ENCODE data around the gene RRBP1.
A peak's percentile ranks its signal among the peaks of the same experiment; 100 is the strongest.

The RRBP1 gene, protein sequence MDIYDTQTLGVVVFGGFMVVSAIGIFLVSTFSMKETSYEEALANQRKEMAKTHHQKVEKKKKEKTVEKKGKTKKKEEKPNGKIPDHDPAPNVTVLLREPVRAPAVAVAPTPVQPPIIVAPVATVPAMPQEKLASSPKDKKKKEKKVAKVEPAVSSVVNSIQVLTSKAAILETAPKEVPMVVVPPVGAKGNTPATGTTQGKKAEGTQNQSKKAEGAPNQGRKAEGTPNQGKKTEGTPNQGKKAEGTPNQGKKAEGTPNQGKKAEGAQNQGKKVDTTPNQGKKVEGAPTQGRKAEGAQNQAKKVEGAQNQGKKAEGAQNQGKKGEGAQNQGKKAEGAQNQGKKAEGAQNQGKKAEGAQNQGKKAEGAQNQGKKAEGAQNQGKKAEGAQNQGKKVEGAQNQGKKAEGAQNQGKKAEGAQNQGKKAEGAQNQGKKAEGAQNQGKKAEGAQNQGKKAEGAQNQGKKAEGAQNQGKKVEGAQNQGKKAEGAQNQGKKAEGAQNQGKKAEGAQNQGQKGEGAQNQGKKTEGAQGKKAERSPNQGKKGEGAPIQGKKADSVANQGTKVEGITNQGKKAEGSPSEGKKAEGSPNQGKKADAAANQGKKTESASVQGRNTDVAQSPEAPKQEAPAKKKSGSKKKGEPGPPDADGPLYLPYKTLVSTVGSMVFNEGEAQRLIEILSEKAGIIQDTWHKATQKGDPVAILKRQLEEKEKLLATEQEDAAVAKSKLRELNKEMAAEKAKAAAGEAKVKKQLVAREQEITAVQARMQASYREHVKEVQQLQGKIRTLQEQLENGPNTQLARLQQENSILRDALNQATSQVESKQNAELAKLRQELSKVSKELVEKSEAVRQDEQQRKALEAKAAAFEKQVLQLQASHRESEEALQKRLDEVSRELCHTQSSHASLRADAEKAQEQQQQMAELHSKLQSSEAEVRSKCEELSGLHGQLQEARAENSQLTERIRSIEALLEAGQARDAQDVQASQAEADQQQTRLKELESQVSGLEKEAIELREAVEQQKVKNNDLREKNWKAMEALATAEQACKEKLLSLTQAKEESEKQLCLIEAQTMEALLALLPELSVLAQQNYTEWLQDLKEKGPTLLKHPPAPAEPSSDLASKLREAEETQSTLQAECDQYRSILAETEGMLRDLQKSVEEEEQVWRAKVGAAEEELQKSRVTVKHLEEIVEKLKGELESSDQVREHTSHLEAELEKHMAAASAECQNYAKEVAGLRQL (N-terminal part only)

GRCh38 chr20:17682103-17682888, at the start of gene RRBP1:
Gene RRBP1 (minus strand): TSS chr20:17682242. CDS start chr20:17660507, 21,735 bp downstream.
- DNase-seq: peak; percentile 97

DNA sequence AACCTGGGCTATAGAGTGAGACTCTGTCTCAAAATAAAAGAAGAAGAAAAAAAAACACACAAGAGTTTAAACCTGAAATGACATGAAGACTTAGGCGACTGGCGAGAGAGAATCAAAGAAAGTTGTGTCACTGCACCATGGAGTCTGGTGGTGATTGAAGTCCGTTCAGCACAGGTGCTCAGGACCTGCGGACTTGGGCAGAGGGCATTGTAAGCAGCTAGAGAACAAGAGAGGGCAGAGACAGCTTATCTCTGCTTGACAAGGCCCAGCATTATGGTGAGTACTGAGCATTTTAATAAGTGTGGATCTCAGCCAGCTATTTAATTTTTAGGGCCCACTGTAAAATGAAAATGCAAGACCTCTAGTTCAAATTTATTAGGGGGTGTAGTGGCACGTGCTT, 49.2 kb upstream of the RRBP1 start:
- no peak for DNase-seq

DNA sequence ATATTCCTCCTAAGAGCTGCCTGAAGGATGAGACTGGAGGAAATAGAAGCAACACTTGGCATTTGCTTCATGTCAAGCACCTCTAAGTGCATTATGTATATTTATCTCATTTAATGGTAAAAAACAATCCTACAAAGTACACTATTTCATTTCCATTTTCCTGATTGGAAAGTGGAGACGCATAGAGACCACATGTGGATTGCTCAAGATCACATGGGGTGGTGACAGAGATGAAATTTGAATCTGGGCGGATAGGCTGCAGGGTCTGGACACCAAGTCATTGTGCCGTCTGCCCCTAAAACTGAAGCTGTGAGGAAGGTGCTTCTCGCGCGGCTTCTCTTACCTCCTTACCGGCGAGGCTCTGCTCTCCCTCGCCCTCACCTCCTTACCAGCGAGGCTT, 48.0 kb upstream of the RRBP1 start:
- DNase-seq: no peak

GRCh38 chr20:17728074-17728473, 46.0 kb upstream of the RRBP1 start:
- DNase-seq: no peak

DNA sequence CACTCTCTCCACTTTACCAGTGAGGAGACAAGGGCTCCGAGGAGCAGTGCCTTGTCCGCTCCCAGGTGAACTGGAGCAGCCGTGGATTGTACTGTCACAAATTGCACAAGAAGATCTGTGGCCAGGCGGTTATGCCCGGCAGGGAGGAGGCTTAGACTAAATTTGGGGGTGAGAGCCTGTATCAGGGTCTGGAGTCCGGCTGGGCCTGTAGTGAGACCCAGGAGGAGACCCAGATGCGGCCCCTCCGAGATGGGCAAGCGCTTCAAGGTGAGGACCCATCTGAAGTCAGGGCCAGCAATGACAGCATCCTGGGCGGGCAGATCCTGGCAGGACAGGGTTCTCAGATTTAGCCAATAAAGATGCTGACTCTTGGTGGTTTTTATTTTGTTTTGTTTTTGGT, 45.3 kb upstream of the RRBP1 start:
- no peak for DNase-seq

DNA sequence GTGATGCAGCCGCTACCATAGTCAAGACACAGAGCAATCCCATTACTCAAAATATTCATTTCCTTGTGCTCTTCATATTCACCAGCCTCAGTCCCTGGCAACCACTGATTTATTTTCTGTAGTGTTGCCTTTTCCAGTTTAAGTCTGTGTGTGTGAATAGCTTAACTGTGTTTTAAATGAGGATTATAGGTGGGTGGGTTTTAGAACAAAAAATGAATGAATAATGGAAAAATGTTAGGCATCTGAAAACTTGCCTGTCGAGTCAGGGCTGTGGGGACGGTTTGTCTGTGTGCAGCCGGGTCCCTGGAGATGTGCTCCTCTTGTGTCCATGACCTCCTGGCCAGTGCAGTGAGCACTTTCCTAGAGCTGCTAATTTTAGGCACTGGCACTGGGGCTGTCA, 44.9 kb upstream of the RRBP1 start:
- no peak for DNase-seq

- no peak for DNase-seq
Measured at GRCh38 chr20:17725094-17725835, 43.2 kb upstream of the RRBP1 start.

GRCh38 chr20:17723301-17723691, 41.3 kb upstream of the RRBP1 start:
- no peak for DNase-seq

DNA sequence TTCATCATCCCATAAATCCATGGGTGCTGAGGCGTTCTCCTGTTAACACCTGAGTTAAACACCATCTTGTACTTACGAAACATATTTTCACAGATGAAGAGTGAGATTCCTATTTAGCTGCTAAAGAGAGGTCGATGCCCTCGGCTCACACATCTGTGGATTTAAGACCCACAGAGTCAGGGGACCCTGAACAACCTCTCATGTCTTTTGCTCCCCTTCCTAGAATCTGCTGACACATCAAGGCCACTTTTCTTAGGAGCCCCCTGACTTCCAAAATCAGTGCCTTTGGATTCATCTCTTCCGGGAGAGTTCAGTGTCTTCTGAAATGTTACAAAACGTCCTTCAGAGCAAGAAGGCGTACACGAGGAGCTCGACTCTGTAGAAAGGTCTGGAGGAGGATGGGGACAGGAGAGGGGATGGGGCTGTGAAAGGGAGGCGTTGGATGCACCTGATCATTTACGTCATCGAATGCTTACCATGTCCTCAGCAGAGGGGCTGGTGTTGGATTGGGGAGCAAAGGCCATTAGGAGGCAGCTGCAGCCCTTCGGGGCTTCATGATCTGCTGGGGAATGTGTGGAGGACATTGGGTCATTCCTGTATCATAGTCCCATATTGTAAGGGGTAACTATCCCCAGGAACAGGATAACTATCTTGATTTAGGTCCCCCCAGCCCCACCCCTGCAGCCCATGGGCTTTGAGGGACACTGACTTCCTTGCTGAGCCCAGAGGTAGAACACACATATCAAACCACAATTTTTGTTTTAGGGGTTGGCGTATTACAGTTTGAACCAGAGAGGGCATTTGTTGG, 40.7 kb upstream of the RRBP1 start:
- DNase-seq: no peak

DNA sequence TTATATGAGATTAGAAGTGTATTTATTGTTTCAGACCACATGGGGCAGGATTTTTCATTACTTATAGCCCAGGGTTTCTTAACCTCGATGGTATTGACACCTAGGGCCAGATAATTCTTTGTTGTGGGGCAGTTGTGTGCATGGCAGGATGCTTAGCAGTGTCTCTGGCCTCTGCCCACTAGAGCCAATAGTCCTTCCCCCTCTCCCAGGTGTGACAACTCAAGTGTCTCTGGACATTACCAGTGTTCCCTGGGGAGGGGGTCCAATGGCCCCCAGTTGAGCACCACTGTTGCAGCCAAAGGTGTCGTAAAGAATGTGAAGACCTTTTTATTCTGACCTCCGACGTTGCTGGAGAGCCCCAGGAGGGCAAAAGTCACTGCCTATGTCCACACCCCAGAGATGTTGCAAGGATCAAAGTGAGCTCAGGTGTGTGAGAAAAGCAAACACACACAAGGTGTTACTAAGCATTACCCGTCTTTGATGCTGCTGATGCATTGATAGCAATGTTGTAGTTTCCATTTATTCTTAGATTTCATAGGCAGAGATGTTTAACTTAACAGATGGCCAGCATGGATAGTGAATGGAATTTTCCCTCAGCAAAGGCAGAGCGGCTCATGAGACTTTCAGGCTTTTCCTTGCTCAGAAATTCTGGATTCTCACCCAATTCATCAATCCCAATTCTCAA, 39.9 kb upstream of the RRBP1 start:
- DNase-seq: no peak

DNA sequence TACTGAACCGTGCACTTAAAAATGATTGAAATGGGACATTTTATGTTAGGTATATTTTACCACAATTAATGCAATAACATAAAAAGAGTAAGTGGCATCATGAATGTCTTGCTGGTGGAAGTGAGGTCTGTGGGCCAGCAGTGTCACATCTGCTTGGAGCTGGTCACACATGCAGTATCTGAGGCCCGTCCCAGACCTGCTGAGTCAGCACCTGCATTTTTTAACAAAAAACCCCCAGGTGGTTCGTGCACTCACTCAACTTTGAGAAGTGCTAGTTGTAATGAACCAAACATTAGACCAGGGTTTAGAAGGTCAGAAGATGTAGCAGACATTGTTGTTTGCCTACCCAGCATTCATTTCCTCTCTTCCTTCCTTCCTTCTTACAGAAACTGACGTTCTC, 38.7 kb upstream of the RRBP1 start:
- no peak for DNase-seq

DNA sequence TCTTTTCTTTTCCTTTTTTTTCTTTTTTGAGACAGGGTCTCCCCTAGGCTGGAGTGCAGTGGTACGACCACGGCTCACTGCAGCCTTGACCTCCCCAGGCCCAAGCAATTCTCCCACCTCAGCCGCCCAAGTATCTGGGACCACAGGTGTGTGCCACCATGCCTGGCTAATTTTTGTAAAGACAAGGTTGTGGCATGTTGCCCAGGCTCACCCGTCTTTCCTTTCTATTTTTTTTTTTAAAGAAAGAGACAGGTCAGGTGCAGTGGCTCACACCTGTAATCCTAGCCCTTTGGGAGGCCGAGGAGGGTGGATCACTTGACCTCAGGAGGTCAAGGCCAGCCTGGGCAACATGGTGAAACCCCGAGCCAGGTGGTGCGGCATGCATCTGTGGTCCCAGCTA, 34.3 kb upstream of the RRBP1 start:
- DNase-seq: no peak

DNA sequence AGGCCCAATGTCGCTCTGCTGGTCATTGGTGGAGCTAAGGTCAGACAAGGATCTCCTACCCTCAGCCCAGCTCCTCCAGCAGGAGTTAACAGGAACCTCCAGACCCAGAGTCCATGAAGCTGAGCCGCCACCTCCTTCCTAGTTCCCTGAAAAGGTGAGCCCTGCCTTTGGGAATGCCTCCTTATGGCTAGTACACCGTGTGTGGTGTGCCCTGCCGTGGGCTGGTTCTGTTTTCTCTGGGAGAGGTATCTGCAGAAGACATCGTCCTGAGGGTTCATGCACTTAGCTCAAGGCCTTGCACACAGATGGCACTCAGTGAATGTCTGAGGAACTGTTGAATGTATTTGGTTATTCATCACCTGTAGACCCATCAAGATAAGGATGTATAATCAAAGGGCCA, 33.0 kb upstream of the RRBP1 start:
- DNase-seq: no peak

GRCh38 chr20:17714597-17714996, 32.6 kb upstream of the RRBP1 start:
- DNase-seq: no peak

DNA sequence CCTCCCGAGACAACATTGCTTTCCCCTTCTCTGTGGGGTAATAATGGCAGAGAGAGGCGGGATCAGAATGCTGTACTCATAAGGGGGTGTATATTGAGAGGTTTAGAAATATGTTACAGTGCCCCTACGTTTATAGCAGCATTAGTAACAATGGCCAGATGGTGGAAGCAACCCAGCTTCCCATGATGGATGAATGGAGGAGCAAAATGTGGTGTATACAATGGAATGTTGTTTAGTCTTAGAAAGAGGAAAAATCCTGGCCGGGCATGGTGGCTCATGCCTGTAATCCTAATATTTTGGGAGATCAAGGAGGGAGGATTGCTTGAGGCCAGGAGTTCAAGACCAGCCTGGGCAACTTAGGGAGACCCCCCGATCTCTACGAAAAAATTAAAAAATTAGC, 30.7 kb upstream of the RRBP1 start:
- DNase-seq: no peak

- DNase-seq: no peak
Measured at GRCh38 chr20:17712201-17712600, 30.2 kb upstream of the RRBP1 start.

DNA sequence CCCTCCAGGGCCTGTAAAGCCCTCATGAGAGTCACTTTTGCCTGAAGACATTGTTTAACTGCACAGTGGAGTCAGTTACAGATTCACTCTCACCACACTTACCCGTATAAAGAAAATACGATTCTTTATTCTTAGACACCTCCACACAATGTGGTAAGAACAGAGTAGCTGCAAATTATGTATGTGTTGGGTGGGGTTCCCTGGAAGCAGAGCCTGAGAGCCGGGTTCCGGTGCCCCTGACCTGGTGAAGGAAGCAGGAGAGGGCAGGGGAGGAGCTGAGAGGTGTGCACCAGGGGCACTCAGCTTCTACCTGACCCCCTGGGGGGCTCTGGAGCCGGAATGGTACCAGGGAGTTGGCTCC, 29.2 kb upstream of the RRBP1 start:
- no peak for DNase-seq

GRCh38 chr20:17710379-17711266, 28.6 kb upstream of the RRBP1 start:
- no peak for DNase-seq
